GM12865 (cell line): ENCODE results near the gene ACOT6.

ENCODE experiments used
- DNase-seq: peaks from one replicate; pipeline ENCODE4 v3.0.0; 2010; ENCODE audit warnings: low read depth
- H3K4me3 ChIP-seq: 2 replicates; pipeline ENCODE4 v1.5.1; 2011; ENCODE audit warnings: mild to moderate bottlenecking, low read depth, low read length, control low read depth
- CTCF ChIP-seq: IDR thresholded peaks from 2 replicates; pipeline ENCODE4 v1.5.1; 2011; ENCODE audit warnings: low read length, control low read depth, low read depth, inconsistent platforms; ENCODE audit not compliant: insufficient read depth; ENCODE audit errors: missing control alignments

ACOT6 gene

DNA sequence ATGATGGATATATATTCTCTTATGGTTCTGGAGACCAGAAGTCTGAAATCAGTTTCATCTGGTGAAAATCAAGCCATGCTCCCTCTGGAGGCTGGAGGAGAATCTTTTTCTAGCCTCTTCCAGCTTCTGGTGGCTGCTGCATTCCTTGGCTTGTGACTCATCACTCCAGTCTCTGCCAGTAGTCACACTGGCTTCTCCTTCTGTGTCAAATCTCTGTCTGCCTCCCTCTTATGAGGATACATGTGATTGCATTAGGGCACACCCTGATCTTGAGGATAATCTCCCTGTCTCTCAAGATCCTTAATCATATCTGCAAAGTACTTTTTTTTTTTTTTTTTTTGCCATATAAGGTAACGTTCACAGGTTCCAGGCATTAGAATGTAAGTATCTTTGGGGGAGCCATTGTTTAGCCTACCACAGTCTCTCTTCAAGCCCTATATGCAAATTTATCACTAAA, 50.2 kb downstream of the ACOT6 start:
- TF ChIP-seq CTCF: no peak
- H3K4me3 ChIP-seq: no peak overlapping the region
- DNase-seq: no peak

- peak; percentile 21 for DNase-seq
- H3K4me3 ChIP-seq: no peak overlapping the region
- no peak for TF ChIP-seq CTCF
Measured at GRCh38 chr14:73663548-73664212, 51.4 kb downstream of the ACOT6 start.

DNA sequence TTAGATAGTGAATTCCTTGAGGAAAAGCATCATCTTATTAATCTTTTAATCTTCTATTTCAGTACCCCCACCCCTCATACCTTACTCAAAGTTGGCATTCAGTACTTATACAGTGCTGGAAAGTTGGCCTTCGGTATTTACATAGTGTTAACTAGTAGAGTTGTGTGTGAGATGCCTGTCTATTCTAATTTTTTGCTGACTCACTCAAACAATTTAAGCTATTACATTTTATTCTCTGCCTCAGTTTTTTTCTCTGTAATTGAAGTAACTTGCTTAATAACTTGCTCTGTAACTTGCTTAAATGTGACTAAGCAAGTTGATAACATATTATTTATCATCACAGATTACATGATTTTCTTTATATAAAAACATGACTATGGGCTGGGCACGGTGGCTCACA, 52.8 kb downstream of the ACOT6 start:
- no peak overlapping the region for H3K4me3 ChIP-seq
- no peak for TF ChIP-seq CTCF

DNA sequence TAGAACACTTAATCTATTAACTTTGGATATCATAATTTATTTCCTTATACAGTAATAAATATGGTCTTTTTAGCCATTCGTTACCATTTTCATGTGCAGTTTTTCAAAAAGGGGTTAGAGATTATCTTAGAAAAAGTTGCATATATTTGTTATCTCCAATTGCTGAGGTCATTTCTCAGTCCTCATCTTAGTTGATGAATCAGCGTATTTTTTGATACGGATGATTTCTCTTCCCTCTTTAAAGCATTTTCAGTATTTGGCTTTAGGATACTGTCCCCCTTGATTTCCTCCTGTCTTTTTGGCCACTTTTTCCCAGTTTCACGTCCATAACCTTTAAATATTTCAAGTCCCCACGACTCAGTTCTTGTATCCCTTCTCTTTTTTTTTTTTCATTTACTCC, 54.3 kb downstream of the ACOT6 start:
- DNase-seq: no peak
- no peak overlapping the region for H3K4me3 ChIP-seq
- no peak for TF ChIP-seq CTCF

More for the DNA sequence above, 52.8 kb downstream of the ACOT6 start:
- no peak for DNase-seq

DNA sequence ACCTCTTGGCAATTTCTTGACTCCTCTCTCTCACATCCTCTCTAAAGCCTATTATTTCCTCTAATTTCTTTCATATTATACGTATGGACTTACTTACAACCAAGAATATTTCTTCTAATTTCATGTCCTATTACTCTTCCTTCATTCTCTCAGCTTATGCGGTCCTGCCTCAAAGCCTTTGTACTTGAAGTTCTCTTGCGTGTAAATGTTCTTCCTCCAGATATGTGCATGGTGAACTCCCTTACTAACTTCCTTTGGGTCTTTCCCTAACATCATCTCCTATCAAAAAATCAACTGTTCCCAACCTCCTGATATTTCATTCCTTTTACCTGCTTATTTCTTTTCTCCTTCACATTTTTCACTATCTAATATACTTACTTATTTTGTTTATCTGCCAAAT, 55.5 kb downstream of the ACOT6 start:
- no peak for TF ChIP-seq CTCF
- no peak overlapping the region for H3K4me3 ChIP-seq
- DNase-seq: no peak
